CD4-positive, alpha-beta T cell (primary cell): Measurements from ENCODE around the gene CASKIN1. TPM values are rescaled to one million over a fixed set of nuclear protein-coding genes. Genes with fewer than 3 reads are reported as not detected.

Experiments
- ATAC-seq: fragments of 200-7000 bp; cut with Tn5 transposase; one replicate; pipeline ENCODE4 v1.10.0; 2022; ENCODE audit warnings: mild to moderate bottlenecking; ENCODE audit not compliant: poor library complexity
- CTCF ChIA-PET: fragments of 350-600 bp; sonication (Branson Sonifier 250); formaldehyde crosslinking; loops from one replicate; lab custom pipeline; 2021; ENCODE audit warnings: antibody characterized with exemption, inconsistent platforms; lab: Charles Lee
- POLR2A ChIA-PET: fragments of 350-600 bp; sonication (Branson Sonifier 250); formaldehyde crosslinking; loops from one replicate; lab custom pipeline; 2021; ENCODE audit warnings: antibody characterized with exemption, inconsistent platforms; lab: Charles Lee
- DNase-seq, 14 experiments: peaks; one replicate each; pipeline ENCODE4 v3.0.0-alpha.2; 2013 to 2020; ENCODE audit warnings: mixed read lengths in 2 of 14
- H3K27ac ChIP-seq, 2 donors: one replicate each; pipeline versions ENCODE4 v1.5.1 to v1.7.0; 2013; ENCODE audit warnings: low read length in 2 of 2, low read depth in 1 of 2, mild to moderate bottlenecking in 1 of 2
- H3K27me3 ChIP-seq, 2 experiments: 1 replicate in 1 of 2; 2 replicates in 1 of 2; pipeline versions ENCODE4 v1.6.1 to v1.7.0; 2013; ENCODE audit warnings: low read length in 2 of 2, control low read depth in 1 of 2, mild to moderate bottlenecking in 1 of 2, moderate library complexity in 1 of 2; ENCODE audit not compliant: insufficient read depth in 2 of 2, control insufficient read depth in 1 of 2
- H3K36me3 ChIP-seq: one replicate; pipeline ENCODE4 v1.6.1; 2013; ENCODE audit warnings: low read length, control low read depth; ENCODE audit not compliant: insufficient read depth
- H3K4me1 ChIP-seq: one replicate; pipeline ENCODE4 v1.6.1; 2013; ENCODE audit warnings: low read length, control low read depth; ENCODE audit not compliant: insufficient read depth
- H3K4me3 ChIP-seq: one replicate; pipeline ENCODE4 v1.5.1; 2013; ENCODE audit warnings: mild to moderate bottlenecking, low read length, moderate library complexity
- H3K9me3 ChIP-seq, 2 experiments: 1 replicate in 1 of 2; 2 replicates in 1 of 2; pipeline versions ENCODE4 v1.6.1 to v1.7.0; 2013; ENCODE audit warnings: low read length in 2 of 2, mild to moderate bottlenecking in 2 of 2, control low read depth in 1 of 2, moderate library complexity in 1 of 2; ENCODE audit not compliant: control insufficient read depth in 1 of 2, insufficient read depth in 1 of 2
- H3K27ac Mint-ChIP-seq: one replicate; pipeline ENCODE4 v1.8.0; 2020; ENCODE audit warnings: mixed read lengths
- H3K27me3 Mint-ChIP-seq: one replicate; pipeline ENCODE4 v1.8.0; 2021; ENCODE audit warnings: mixed read lengths
- H3K36me3 Mint-ChIP-seq: one replicate; pipeline ENCODE4 v1.8.0; 2021; ENCODE audit warnings: low read depth, mixed read lengths
- H3K4me1 Mint-ChIP-seq: one replicate; pipeline ENCODE4 v1.8.0; 2021; ENCODE audit warnings: low read depth, mixed read lengths
- H3K4me3 Mint-ChIP-seq: one replicate; pipeline ENCODE4 v1.8.0; 2020; ENCODE audit warnings: mild to moderate bottlenecking, mixed read lengths
- H3K9me3 Mint-ChIP-seq: one replicate; pipeline ENCODE4 v1.8.0; 2020; ENCODE audit warnings: mixed read lengths
- CTCF ChIP-seq: fragments of 200-600 bp; IDR thresholded peaks from one replicate; pipeline ENCODE4 v1.8.0; 2022; ENCODE audit warnings: antibody characterized with exemption, mild to moderate bottlenecking
- intact Hi-C, 2 experiments: fragments of 100-400 bp; cut with DNase I in 1 of 2; cut with micrococcal nuclease in 1 of 2; formaldehyde crosslinking; loops; one replicate each; pipeline versions ENCODE4 v1.15.1 to v1.9.0; 2023 to 2025; cut with DNase I, micrococcal nuclease
- total RNA-seq, 174 experiments: library from RNA in 2 of 174; stranded (reverse) in 2 of 174; gene quantifications; one replicate each; pipeline ENCODE4 v1.2.3 and lab custom pipeline; 2021 to 2026

Gene CASKIN1
- total RNA-seq, 2 experiments from 2014 or later: 0.06 TPM; not detected in 1

- ChIA-PET CTCF (no interaction called here), POLR2A (no interaction called here)
- Mint-ChIP-seq H3K4me3 (no peak overlapping the region), H3K4me1 (no peaks in the 10 kb centered on the region), H3K27me3 (no peaks in the 10 kb centered on the region), H3K27ac (no peak overlapping the region), H3K9me3 (no peaks in the 10 kb centered on the region), H3K36me3 (peaks cover 9% of the 10 kb centered on the region)
- H3K4me1 ChIP-seq: no peaks in the 10 kb centered on the region
- DNase-seq: peak in 9 of 14 experiments; percentile 22 to 70 (median 39)
- peaks cover 27% of the 10 kb centered on the region for H3K36me3 ChIP-seq
- H3K9me3 ChIP-seq: no peaks in the 10 kb centered on the region
- no peak overlapping the region for H3K4me3 ChIP-seq
- H3K27ac ChIP-seq: no peak overlapping the region
- TF ChIP-seq CTCF: no peak
- peak; percentile 90 for ATAC-seq
- H3K27me3 ChIP-seq: no peaks in the 10 kb centered on the region
- intact Hi-C loops: no loop called here
Observed at GRCh38 chr16:2178321-2179106, 17.9 kb downstream of the CASKIN1 start.

DNA sequence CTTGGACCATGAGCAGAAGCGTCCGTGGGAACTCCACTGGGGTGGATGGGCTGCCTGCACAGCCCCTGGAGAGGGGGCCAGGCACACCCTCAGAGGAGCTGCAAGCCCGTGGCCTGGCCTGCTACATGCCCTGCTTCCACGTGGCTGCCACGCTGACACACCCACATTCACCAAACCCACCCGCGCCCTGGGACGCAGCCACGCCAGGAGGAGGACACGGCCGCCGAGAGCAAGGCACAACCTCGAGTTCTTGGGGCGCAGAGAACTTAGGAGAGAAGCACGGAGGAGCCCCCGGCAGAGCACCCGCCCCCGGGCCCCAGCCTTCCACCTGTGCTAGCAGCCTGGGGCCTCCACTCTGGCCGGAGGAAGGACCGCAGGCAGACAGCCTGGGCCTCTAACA lies 18.8 kb downstream of the CASKIN1 start:
- H3K27me3 Mint-ChIP-seq: no peaks in the 10 kb centered on the region
- Histone ChIP-seq H3K36me3 (peaks cover 30% of the 10 kb centered on the region), H3K9me3 (no peaks in the 10 kb centered on the region), H3K4me3 (no peak overlapping the region), H3K27me3 (no peaks in the 10 kb centered on the region), H3K27ac (no peak overlapping the region), H3K4me1 (no peaks in the 10 kb centered on the region)
- H3K27ac Mint-ChIP-seq: no peak overlapping the region
- ATAC-seq: no peak
- CTCF ChIA-PET: no interaction called here
- TF ChIP-seq CTCF: no peak
- POLR2A ChIA-PET: no interaction called here
- no peaks in the 10 kb centered on the region for H3K9me3 Mint-ChIP-seq
- no peaks in the 10 kb centered on the region for H3K4me1 Mint-ChIP-seq
- peaks cover 9% of the 10 kb centered on the region for H3K36me3 Mint-ChIP-seq
- H3K4me3 Mint-ChIP-seq: no peak overlapping the region
- no peak for DNase-seq
- intact Hi-C loops: no loop called here

GRCh38 chr16:2177101-2177500 lies 19.3 kb downstream of the CASKIN1 start:
- H3K4me1 Mint-ChIP-seq: no peaks in the 10 kb centered on the region
- DNase-seq (no peak), ATAC-seq (no peak)
- H3K4me3 Mint-ChIP-seq: no peak overlapping the region
- H3K9me3 ChIP-seq: no peaks in the 10 kb centered on the region
- H3K27ac ChIP-seq: no peak overlapping the region
- TF ChIP-seq CTCF: no peak
- H3K4me3 ChIP-seq: no peak overlapping the region
- intact Hi-C loops: no loop called here
- H3K36me3 ChIP-seq: peaks cover 33% of the 10 kb centered on the region
- no peaks in the 10 kb centered on the region for H3K27me3 Mint-ChIP-seq
- H3K36me3 Mint-ChIP-seq: peaks cover 9% of the 10 kb centered on the region
- CTCF ChIA-PET: no interaction called here
- no peak overlapping the region for H3K27ac Mint-ChIP-seq
- POLR2A ChIA-PET: no interaction called here
- no peaks in the 10 kb centered on the region for H3K9me3 Mint-ChIP-seq
- H3K4me1 ChIP-seq: no peaks in the 10 kb centered on the region
- H3K27me3 ChIP-seq: no peaks in the 10 kb centered on the region
